ENCODE results near the gene ADAMTSL4. TPM values are rescaled to one million over a fixed set of nuclear protein-coding genes. Genes with fewer than 3 reads are reported as not detected.
A peak's percentile ranks its signal among the peaks of the same experiment; 100 is the strongest.
"Not testable (repeated sequence)": the region's sequence is repeated elsewhere in the genome, so short reads cannot be mapped to it uniquely, and the experiment has no call there.

ADAMTSL4 gene
- total RNA-seq, 1 donor from 2014 or later: not detected

DNA sequence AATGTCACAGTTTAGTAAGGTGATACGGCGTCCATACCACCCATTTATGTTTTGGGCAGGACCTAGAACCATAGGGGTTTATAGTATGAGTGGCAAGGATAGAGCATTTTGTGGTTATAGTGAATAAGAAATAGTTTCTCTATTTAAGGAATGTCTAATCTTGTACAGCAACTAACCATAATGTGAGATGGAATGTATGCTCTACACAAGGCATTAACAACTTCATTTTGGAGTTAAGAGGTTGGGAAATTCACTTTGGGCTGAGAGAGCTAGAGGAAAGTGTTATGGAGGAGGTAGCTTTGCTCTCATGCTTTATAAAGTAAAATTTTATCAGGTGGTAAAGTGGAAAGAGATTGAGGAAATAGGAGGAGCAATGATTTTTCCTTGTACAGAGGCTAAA lies 33.2 kb downstream of the ADAMTSL4 start:
- Mint-ChIP-seq H3K4me3 (no peak overlapping the region), H3K27me3 (ENCODE audit: insufficient read depth, low read depth) (peaks cover 2% of the 10 kb centered on the region), H3K9me3 (no peaks in the 10 kb centered on the region), H3K27ac (no peak overlapping the region), H3K4me1 (peaks cover 14% of the 10 kb centered on the region), H3K36me3 (peaks cover 19% of the 10 kb centered on the region)
- Histone ChIP-seq H3K27me3 (no peaks in the 10 kb centered on the region), H3K36me3 (peaks cover 3% of the 10 kb centered on the region), H3K79me2 (ENCODE audit: low read depth) (peaks cover 37% of the 10 kb centered on the region), H3K4me1 (peaks cover 7% of the 10 kb centered on the region), H3K4me3 (no peak overlapping the region), H3K4me2 (no peak overlapping the region), H3K9me3 (ENCODE audit: low read depth) (no peaks in the 10 kb centered on the region), H3K27ac (no peak overlapping the region), H3F3A (ENCODE audit: low read depth) (peaks cover 26% of the 10 kb centered on the region), H4K20me1 (ENCODE audit: low read depth) (peaks cover 16% of the 10 kb centered on the region), H3K9ac (no peak overlapping the region), H2AFZ (replicated peaks) (no peak overlapping the region)
- DNase-seq (ENCODE audit: low spot score): no peak
- TF ChIP-seq, protein P1, sequence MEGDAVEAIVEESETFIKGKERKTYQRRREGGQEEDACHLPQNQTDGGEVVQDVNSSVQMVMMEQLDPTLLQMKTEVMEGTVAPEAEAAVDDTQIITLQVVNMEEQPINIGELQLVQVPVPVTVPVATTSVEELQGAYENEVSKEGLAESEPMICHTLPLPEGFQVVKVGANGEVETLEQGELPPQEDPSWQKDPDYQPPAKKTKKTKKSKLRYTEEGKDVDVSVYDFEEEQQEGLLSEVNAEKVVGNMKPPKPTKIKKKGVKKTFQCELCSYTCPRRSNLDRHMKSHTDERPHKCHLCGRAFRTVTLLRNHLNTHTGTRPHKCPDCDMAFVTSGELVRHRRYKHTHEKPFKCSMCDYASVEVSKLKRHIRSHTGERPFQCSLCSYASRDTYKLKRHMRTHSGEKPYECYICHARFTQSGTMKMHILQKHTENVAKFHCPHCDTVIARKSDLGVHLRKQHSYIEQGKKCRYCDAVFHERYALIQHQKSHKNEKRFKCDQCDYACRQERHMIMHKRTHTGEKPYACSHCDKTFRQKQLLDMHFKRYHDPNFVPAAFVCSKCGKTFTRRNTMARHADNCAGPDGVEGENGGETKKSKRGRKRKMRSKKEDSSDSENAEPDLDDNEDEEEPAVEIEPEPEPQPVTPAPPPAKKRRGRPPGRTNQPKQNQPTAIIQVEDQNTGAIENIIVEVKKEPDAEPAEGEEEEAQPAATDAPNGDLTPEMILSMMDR (IDR thresholded peaks at IDR 0.05): no peak
- no peak for TF ChIP-seq EZH2phosphoT487 (IDR thresholded peaks at IDR 0.05)
- TF ChIP-seq EZH2 (IDR thresholded peaks at IDR 0.05): no peak

- H3K27me3 ChIP-seq: no peaks in the 10 kb centered on the region
- H3F3A ChIP-seq (ENCODE audit: low read depth): peaks cover 11% of the 10 kb centered on the region
- TF ChIP-seq EZH2phosphoT487 (IDR thresholded peaks at IDR 0.05): no peak
- no peak for TF ChIP-seq EZH2 (IDR thresholded peaks at IDR 0.05)
- TF ChIP-seq, protein P1 (IDR thresholded peaks at IDR 0.05): no peak
- H3K27ac Mint-ChIP-seq: no peak overlapping the region
- no peak overlapping the region for H3K4me2 ChIP-seq
- H3K27me3 Mint-ChIP-seq (ENCODE audit: insufficient read depth, low read depth): peaks cover 4% of the 10 kb centered on the region
- no peak overlapping the region for H3K27ac ChIP-seq
- H3K4me1 ChIP-seq: no peaks in the 10 kb centered on the region
- H3K4me1 Mint-ChIP-seq: peaks cover 12% of the 10 kb centered on the region
- no peaks in the 10 kb centered on the region for H3K79me2 ChIP-seq (ENCODE audit: low read depth)
- H3K36me3 ChIP-seq: no peaks in the 10 kb centered on the region
- no peak overlapping the region for H3K9ac ChIP-seq
- H3K9me3 ChIP-seq (ENCODE audit: low read depth): no peaks in the 10 kb centered on the region
- peaks cover 24% of the 10 kb centered on the region for H3K36me3 Mint-ChIP-seq
- H2AFZ ChIP-seq (replicated peaks): no peak overlapping the region
- no peak overlapping the region for H3K4me3 Mint-ChIP-seq
- H3K4me3 ChIP-seq: no peak overlapping the region
- peaks cover 8% of the 10 kb centered on the region for H3K9me3 Mint-ChIP-seq
- DNase-seq (ENCODE audit: low spot score): no peak
- no peaks in the 10 kb centered on the region for H4K20me1 ChIP-seq (ENCODE audit: low read depth)
Observed at GRCh38 chr1:150596095-150596892, 47.1 kb downstream of the ADAMTSL4 start.

DNA sequence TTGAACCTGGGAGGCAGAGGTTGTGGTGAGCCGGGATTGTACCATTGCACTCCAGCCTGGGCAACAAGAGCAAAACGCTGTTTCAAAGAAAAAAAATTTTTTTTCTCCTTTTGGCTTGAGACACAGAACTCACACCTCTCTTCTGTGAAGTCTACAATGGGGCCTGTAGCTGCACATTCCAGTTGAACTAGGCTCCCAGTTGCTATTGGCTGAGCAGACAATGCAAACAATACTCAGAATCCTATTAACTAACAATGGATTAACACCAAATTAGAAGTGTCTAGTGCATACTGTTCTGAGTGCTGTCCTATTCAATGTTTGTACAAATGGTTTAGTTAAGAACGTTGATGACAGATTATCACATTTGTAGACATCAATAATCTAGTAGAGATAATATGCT lies 47.8 kb downstream of the ADAMTSL4 start:
- no peak overlapping the region for H3K9ac ChIP-seq
- peaks cover 11% of the 10 kb centered on the region for H3F3A ChIP-seq (ENCODE audit: low read depth)
- TF ChIP-seq EZH2 (IDR thresholded peaks at IDR 0.05) (no peak), EZH2phosphoT487 (IDR thresholded peaks at IDR 0.05) (no peak)
- TF ChIP-seq, protein P1 (IDR thresholded peaks at IDR 0.05): no peak
- no peak overlapping the region for H3K27ac ChIP-seq
- H2AFZ ChIP-seq (replicated peaks): no peak overlapping the region
- Mint-ChIP-seq H3K4me3 (no peak overlapping the region), H3K27ac (no peak overlapping the region), H3K27me3 (ENCODE audit: insufficient read depth, low read depth) (peaks cover 4% of the 10 kb centered on the region), H3K4me1 (peaks cover 12% of the 10 kb centered on the region), H3K9me3 (peaks cover 8% of the 10 kb centered on the region), H3K36me3 (peaks cover 24% of the 10 kb centered on the region)
- H3K27me3 ChIP-seq: no peaks in the 10 kb centered on the region
- no peaks in the 10 kb centered on the region for H3K4me1 ChIP-seq
- H3K4me3 ChIP-seq: no peak overlapping the region
- H3K79me2 ChIP-seq (ENCODE audit: low read depth): no peaks in the 10 kb centered on the region
- peak; percentile 37 for DNase-seq (ENCODE audit: low spot score)
- no peak overlapping the region for H3K4me2 ChIP-seq
- H3K36me3 ChIP-seq: no peaks in the 10 kb centered on the region
- no peaks in the 10 kb centered on the region for H4K20me1 ChIP-seq (ENCODE audit: low read depth)
- no peaks in the 10 kb centered on the region for H3K9me3 ChIP-seq (ENCODE audit: low read depth)

GRCh38 chr1:150598346-150598745 lies 49.1 kb downstream of the ADAMTSL4 start:
- H3K27ac Mint-ChIP-seq; H3K27me3 Mint-ChIP-seq (ENCODE audit: insufficient read depth, low read depth); H3K4me3 Mint-ChIP-seq; H3K9me3 Mint-ChIP-seq; DNase-seq (ENCODE audit: low spot score); H3K4me1 ChIP-seq; H3K9ac ChIP-seq; H3K36me3 ChIP-seq; H3K79me2 ChIP-seq (ENCODE audit: low read depth); H3K27me3 ChIP-seq; H3K4me2 ChIP-seq; H3K27ac ChIP-seq; H3K4me3 ChIP-seq; H4K20me1 ChIP-seq (ENCODE audit: low read depth); H3K9me3 ChIP-seq (ENCODE audit: low read depth); H2AFZ ChIP-seq (replicated peaks): not testable (repeated sequence)
- H3F3A ChIP-seq (ENCODE audit: low read depth): peaks cover 11% of the 10 kb centered on the region
- Mint-ChIP-seq H3K4me1 (peaks cover 14% of the 10 kb centered on the region), H3K36me3 (peaks cover 25% of the 10 kb centered on the region)

Measured in neural progenitor cell (in vitro differentiated cells).